Measurements from ENCODE around the gene NRARP.
A peak's percentile ranks its signal among the peaks of the same experiment; 100 is the strongest.

NRARP gene

GRCh38 chr9:137256856-137257255 is 45.2 kb downstream of the NRARP start:
- no peak for DNase-seq (ENCODE audit: low spot score)

- no peak for DNase-seq (ENCODE audit: low spot score)
Observed at GRCh38 chr9:137256362-137256761, 45.7 kb downstream of the NRARP start.

- DNase-seq (ENCODE audit: low spot score): no peak
Observed at GRCh38 chr9:137255448-137256114, 46.5 kb downstream of the NRARP start.

DNA sequence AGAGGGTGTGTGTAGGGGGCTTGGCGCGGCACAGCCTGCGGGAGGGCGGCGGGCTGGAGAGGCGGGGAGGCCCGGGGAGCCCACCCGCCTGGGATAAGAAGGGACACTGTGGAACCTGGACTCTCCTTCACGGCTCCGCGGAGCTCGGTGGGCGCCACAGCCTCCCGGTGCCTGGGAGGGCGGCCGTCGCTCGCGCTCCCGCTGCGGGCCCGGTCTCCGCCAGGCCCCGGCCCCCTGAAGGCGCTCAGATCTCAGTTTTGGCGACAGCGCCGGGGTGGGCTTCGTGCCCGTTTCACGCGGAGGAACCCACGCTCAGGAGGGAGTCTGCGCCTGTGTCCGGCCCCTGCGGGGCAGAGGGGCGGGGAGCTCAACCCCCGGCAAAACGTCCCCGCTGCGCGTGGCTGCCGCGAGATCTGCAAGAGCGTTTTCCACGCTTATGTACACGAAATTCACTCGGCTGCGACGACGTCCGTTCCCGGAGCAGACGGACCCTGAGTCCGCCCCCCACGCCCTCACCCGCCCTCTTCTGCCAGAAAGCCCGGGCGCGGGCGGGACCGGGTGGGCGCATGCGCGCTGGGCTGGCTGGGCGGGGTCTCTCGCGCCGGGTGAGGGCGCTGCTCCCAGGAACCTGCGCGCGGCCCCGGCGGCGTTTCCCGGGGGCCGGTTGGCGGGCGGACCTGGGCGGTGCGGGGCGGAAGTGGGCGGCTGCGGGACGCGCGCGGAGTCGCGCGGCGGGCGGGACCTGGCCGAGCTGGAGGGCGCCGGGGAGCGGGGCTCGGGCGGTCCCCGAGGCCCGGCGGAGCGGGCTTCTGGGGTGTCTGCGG is 47.2 kb downstream of the NRARP start, which contains the start of gene NELFB:
TSS of gene NELFB (plus strand) at position 704 of the 824 bp plus-strand sequence.
- peak; percentile 90 for DNase-seq (ENCODE audit: low spot score)

DNA sequence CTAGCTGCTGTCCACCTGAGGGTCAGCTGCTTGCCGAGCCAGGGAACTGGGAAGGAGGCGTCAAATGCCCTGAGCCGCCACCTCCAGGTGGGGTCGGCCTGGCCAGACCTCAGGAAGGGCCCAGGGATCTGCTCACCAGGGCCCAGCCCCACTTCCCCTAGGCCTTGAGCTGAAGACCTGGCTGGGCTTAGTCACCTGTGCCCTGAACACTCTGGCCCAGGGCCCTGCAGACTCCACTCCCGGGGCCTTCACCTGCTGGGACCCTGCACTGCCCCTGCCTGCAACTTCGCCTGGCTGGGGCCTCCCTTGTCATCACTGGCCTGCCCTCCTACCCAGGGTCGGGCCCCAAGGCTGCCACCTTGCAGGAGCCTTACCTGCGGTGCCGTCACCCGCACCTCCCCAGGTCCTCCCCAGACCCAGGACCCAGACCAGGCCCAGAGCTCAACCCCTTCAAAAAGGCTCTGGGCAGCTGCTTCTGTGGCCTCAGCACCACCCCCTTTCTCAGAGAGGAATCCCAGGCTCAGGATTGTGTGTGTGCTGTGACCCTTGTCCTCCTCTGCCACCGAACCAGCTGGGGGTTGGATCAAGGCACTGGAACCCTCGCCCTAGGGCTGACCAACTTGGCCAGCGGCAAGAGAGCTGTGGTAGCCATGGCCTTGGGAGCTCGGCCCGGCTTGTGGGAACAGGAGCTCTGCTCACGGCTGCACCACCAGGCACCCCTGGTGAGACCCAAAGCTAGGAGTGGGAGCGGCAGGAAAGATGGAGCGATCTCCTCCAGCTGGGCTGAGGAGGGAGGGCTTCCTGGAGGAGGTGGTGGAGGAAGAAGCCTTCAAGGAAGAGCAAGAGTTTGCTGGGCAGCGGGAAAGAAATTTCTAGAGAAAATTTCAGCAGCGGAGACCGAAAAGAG is 48.1 kb downstream of the NRARP start:
- no peak for DNase-seq (ENCODE audit: low spot score)

- DNase-seq (ENCODE audit: low spot score): no peak
Observed at GRCh38 chr9:137252555-137253506, 49.2 kb downstream of the NRARP start.

- DNase-seq (ENCODE audit: low spot score): no peak
Observed at GRCh38 chr9:137251490-137252268, 50.4 kb downstream of the NRARP start.

GRCh38 chr9:137251194-137251461 is 50.9 kb downstream of the NRARP start, which contains the start of gene STPG3:
Gene STPG3 (plus strand): TSS chr9:137251286. CDS start chr9:137251287, 1 bp downstream.
- no peak for DNase-seq (ENCODE audit: low spot score)

- no peak for DNase-seq (ENCODE audit: low spot score)
Observed at GRCh38 chr9:137250329-137251193, 51.5 kb downstream of the NRARP start.

All from hematopoietic multipotent progenitor cell treated with erythropoietin and hydrocortisone succinate and interleukin-3 and kit ligand, for 15 days (in vitro differentiated cells).